ENCODE measurements around the gene CACUL1.

The CACUL1 gene

DNA sequence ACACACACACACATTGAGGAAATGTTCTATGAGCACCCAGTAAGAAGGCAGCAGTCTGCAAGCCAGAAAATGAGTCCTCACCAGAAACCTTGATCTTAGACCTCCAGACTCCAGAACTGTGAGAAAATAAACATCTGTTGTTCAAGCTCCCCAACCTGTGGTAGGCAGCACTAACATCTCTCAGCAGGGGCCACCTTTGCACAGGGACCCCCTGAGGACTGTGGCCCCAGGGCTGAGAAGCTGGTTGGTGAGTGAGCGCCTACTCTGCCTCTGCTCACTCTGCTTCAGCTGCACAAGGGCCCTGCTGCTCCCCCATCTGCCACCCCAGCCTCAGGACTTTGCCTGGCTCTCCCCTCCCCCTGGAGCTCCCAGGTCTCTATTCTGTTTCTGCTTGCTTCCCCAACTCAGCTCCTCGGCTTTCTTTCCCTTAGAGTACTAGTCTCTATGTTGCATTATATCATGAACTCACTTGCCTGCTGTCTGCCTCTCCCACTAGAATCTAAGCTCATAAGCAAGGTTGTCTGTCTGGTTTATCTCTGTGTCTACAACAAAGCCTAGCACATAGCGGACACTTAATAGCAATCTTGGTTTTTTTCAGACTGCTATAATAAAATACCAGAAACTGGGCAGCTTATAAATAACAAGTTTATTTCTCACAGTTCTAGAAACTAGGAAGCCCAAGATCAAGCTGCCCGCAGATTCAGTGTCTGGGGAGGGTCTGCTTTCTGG, 118.9 kb downstream of the CACUL1 start:
- DNase-seq = no peak

DNA sequence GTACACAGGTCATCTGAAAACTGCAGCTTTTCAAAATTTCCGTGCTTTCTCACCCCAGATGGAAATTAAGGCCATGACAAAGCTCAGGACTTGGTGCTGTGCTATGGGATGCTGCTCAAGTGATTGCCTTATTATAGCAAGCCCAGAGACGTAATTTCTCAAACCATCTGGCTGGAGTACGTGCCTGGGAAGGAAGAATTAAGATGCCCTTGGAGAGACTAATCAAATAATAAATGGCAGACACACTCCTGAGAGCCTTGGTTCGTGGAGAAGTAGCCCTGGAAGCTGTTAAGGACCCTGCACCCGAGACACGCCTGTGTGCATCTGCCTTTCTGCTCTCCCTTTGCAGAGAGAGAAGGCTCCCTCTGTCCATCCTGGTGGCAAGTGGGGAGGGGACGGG, 121.0 kb downstream of the CACUL1 start:
- DNase-seq = no peak

DNA sequence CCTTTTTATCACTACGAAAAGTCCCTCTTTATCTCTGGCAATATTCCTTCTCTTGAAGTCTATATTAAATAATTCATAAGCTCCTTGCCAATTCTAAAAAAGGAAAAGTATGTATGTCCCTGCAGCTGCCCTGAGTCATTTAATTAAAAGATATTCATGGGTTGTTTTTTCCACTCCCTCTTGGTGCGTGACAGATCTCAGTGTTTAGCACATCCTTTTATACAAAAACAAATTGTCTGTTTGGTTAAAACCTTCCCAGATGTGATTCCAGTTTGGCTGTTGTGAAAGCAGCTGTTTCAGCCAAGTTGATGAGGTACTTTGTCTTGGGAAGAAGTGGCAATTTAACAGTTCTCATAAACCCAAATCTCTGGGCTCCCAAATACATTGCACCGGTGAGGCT, 125.6 kb downstream of the CACUL1 start:
- no peak for DNase-seq

DNA sequence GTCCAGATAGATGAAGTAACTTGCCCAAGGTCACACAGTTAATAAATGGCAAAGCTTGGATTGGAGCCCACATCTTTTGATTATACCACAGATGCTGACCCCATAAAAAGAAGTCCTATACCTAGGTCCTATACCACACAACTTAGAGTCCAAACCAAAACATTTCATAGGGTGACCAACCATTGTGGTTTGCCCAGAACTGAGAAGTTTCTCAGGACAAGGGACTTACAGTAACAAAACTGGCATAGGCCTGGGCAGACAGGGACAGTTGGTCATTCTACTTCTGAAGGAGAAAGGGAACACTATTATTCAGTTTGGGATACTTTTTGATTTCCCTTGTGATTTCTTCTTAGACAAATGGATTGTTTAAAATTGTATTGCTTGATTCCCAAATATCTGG, 126.4 kb downstream of the CACUL1 start:
- no peak for DNase-seq

DNA sequence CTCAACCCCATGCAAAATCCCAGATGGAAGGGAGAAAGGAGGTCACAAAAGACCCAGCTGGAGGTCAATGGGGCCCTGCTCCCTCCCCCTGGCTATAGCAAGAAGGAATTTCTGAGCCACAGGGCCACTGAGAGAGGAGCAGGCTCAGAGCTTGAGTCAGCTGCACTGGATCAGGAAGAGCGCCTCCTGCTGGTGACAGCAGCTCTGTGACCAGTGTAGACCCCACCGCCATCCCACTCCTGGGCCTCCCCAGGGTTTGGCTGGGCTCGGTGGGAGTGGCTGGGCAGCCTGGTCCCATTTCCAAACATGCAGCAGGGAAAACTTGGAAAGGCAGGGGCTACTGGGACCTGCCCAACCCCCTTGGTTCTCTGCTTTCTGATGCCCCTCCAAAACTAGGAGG, 127.8 kb downstream of the CACUL1 start:
- no peak for DNase-seq
